GM21367 (cell line): ENCODE results near the gene KRT78.
"Not testable (repeated sequence)": the region's sequence is repeated elsewhere in the genome, so short reads cannot be mapped to it uniquely, and the experiment has no call there.

ENCODE experiments used
- ATAC-seq: cut with Tn5 transposase; IDR thresholded peaks from one replicate; pipeline ENCODE4 v1.9.1; 2021; ENCODE audit not compliant: unreplicated experiment

The KRT78 gene

DNA sequence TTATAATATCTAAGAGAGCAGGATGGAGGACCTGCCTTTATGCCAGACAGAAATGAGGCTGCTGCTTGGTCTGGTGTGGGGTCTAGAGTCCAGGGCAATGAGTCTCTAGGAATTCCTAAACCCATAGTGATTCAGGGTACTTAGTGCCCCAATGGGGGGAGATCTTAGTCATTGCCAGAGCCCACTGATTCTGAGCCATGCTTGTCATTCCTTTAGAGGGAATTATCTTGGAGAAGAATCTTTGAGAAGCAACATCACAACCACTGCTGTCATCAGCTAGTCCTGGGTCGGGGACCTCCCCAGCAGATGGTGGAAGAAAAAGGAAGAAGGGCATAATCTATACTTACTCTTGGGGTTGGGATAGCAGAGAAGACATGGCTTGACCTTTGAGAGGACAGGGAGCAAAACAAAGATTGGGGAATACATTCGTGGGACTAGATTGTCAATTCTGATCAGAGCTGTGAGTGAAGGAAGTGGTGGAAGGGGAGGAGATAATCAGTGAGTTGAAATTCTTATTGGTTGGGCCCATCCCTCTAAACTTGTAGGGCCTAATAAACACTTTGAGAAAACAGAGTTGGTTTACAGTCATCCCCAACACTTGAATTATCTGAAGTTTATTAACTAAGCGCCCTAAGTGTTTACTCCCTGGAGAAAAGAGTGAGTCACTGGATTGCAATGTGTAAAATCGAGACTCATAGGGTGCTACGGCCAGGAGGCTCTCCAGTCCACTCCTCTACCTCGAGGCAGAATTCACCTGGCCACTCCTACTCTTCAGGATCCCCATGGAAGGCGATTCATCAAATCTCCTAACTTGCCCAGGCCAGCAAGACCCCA, 49.9 kb downstream of the KRT78 start:
- no peak for ATAC-seq

DNA sequence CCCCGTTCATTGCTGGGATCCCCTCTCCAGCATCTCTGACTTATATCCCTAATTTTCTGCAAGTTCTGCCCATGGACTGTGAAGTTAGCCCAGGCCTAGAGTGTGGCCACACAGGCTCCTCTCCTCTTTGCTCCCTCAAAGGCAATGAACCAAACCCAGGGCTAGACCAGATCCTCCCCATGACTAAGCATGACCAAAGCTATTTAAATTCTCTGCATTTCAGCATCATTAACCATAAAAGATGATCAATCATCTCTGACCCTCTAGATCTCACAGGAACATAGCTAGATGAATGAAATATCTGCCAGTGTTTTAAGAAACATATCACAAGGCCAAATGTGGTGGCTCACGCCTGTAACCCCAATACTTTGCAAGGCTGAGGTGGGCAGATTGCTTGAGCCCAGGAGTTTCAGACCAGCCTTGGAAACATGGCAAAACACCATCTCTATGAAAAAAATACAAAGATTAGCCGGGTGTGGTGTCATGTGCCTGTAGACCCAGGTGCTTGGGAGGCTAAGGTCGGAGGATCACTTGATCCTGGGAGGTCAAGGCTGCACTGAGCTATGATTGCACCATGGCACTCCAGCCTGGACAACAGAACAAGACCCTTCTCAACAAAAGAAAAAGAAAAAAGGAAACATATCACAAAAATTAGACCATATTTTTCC, 50.7 kb downstream of the KRT78 start:
- no peak for ATAC-seq

DNA sequence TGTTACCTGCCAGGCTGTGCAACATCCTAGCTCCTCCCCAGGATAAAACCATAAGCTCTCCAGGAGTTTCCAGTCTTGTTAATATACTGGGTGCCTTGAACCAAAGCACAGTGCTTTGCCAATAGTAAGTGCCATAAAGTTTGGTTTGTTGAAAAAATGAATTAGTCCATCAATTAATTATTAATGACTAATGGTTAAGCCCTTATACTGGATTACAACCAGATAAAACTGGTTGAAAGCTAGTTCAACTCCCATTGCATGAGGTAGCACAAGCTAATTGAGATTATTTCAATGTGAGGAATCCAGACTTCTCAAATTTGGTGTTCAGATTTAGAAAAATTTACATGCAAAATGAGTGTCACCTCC, 51.3 kb downstream of the KRT78 start:
- no peak for ATAC-seq

DNA sequence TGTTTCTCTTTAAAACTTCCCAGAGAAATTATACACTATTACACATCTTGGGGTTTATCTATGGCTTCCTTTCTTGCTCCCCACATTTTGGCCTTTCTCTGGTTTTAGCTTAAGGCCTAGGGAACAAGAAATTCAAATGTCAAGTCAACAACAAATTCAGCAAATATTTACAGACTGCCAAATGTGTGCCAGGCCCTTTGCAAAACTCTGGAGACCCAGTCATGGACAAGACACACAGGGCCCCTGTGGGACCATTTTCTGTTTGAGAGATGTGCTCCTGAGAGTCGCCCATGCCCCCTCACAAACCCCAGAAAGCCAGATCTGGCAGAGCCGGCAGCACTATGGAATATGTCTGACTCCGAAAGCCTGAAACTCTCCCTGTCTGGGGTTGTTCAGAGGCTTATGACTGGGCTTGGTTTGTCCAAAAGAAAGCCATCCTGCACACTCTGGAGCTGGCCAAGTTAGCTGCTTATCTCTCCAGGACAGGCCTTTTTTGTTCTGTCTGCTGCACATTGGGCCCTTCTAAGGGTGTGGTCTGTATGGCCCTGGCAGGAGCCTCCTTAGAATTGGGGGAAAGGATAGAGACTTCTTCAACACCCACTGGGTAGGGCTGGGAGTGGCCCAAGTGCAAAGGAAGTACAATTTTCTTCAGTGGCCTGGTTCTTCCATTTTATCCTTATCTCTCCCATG, 51.8 kb downstream of the KRT78 start:
- ATAC-seq, result no peak

DNA sequence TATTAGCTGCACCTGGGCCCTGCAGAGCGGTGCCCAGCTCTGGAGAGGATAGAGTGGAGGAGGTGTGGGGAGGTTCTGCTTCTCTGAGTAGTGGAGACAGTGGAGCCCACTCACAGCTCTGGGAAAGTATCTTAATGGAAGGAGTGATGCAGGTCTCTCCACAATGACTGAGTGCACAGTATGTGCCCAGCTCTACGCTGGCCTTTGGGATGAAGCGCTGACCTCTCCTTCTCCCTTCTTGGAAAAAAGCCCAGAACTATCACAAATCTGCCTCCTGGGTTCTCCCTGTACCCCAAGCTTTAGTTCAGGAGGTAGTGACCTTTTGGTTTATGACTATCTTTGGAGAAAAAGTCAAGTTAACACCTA, 52.4 kb downstream of the KRT78 start:
- no peak for ATAC-seq

DNA sequence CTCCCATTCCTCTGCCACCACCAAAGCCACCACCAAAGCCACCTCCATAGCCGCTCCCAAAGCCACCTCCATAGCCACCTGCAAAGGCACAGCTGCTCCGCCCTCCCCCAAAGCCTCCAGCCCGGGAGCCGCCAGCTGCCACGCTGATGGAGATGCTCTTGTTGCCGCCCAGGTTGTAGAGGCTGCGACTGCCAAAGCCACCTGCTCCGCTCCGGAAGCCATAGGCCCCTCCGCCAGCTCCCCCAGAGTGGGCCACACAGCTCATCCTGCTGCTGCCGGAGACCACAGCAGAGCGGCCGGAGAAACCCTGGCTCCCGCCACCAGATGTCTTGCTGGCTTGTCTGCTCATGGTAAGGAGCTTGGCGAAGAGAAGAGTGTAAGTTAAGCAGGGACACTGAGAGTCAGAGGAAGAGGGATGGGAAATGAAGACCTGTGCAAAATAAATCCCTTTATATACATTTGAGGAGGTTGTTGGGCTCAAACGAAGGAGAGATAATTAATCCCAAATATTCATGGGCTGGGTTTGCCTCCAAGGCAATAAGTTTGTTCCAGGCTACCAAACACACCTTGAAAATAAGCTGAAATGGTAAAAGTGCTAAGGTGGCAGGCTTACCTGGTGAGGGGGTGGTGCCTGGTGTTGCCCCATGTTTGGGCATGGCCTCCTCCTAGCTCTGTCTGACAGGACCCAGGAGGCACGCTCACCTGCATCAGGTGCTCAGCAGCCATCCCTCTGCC, 52.9 kb downstream of the KRT78 start, which contains the start of gene KRT3:
Gene KRT3 (minus strand): TSS at position 424 of the 735 bp plus-strand sequence. CDS start 75 bp downstream, at position 349.
- ATAC-seq, result no peak

DNA sequence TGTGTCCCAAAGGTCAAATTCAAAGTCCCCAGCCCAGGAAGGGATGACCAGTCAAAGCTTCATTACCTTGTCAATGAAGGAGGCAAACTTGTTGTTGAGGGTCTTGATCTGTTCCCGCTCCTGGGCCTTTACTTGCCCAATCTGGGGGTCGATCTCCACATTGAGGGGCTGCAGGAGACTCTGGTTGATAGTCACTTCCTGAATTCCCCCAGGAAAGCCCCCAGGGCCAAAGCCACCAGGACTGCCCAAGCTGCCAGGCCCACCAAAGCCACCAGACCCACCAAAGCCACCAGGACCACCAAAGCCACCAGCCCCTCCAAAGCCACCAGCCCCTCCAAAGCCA, 53.5 kb downstream of the KRT78 start:
- not testable (repeated sequence) for ATAC-seq

DNA sequence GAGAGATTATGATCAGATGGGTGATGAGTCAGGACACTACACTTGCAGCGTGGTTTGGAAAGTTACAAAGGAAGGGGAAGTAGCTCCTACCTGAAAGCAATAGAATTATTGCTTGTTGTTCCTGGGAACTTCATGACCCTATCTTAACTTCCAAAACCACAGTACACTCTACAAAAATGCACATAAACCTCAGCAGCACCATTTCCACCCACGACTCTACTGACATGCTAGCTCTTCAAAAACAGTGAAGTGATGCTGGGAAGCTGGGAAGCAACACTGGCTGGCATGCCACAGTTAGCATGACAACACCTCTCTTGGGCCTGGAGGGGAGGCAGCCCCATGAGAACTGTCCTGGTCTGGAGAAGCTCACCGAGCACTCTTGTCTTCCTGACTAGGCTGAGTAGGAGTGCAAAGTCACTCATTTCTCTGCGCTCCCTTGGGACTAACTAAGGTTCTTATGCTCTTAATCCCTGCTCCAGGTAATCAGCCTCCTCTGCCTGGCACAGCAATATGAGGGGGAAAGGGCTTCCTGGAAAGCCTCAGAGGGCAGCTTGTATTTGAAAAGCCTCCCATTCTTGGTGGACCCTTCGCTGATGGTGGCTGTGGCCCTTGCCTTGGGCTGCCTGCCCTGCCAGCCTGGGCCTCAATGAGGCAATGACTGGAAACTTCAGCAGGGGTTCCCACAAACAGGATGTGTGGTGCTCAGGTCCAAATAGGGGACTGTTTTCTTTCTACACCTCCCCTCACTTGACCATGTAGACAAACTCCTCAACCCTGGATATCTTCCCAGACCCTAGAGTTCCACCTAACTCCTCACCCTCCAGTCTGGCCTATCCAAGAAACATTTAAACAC, 54.1 kb downstream of the KRT78 start:
- ATAC-seq, result no peak

DNA sequence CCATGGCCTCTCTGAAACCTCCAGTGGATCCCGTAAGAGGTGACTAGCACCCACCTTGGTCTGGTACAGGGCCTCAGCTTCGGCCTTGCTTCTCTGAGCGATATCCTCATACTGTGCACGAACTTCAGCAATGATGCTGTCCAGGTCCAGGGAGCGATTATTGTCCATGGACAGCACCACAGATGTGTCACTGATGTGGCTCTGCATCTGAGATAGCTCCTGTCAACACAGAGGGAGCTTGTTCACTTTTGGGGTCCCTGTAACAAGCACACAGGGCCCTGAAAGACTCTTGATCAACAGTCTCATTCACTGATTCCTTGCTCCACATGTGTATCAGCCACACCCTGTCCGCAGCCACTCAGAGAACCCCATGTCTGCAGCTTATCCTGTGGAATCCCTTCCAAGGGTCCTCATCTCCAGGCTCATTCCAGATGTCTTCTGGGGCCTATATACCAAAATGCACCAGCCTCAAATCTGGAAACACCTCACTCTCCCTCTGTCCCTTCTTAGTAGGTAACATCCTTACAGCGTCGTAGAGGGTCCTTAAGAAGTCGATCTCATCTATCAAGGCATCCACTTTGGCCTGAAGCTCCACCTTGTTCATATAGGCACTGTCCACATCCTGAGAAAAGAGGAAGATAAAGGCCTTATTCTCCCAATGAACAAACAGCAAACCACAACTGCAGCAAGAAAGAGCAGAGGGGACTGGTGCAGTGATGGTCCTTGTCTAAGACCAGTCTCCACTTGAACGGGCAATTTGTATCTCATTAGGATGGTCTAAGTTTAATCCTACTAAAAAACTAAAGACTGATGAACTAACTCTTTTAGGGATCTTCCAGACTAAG, 56.4 kb downstream of the KRT78 start:
- no peak for ATAC-seq

DNA sequence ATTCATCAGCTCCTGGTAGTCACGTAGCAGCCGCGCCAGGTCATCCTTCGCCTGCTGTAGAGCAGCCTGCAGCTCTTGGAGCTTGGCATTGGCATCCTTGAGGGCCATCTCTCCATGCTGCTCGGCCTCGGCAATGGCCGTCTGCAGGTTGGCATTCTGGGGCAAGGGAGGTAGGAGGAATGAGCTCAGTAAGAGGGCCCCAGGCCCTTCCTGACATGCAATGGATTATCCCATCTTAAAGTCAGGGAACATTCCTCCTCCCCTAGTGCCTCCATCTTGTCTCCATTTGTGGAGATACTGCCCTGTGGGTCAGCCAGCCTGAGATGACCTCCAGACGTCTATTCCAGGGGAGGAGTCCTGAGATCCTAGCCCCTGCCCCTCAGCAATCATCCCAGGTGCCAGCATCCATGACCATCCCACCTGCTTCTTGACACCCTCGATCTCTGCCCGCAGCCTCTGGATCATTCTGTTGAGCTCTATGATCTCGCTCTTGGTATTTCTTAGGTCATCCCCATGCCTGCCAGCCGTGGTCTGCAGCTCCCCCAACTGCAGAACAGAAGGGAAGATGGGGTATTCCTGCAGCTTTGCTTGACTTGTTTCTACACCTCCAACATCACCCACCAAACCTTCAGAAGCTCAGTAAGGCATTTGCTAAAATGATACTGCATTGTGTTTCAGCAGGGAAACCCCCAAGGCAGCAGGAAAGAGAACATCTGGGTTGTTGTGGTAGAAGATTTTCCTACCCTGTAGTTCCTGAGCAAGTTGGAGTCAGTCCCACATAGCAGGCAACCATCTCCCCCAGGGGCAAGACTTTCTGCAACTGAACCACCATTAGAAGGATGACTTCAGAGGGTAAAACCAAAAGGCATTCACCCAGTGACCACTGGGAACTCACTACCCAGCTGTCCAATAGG, 57.3 kb downstream of the KRT78 start:
- ATAC-seq, result no peak

DNA sequence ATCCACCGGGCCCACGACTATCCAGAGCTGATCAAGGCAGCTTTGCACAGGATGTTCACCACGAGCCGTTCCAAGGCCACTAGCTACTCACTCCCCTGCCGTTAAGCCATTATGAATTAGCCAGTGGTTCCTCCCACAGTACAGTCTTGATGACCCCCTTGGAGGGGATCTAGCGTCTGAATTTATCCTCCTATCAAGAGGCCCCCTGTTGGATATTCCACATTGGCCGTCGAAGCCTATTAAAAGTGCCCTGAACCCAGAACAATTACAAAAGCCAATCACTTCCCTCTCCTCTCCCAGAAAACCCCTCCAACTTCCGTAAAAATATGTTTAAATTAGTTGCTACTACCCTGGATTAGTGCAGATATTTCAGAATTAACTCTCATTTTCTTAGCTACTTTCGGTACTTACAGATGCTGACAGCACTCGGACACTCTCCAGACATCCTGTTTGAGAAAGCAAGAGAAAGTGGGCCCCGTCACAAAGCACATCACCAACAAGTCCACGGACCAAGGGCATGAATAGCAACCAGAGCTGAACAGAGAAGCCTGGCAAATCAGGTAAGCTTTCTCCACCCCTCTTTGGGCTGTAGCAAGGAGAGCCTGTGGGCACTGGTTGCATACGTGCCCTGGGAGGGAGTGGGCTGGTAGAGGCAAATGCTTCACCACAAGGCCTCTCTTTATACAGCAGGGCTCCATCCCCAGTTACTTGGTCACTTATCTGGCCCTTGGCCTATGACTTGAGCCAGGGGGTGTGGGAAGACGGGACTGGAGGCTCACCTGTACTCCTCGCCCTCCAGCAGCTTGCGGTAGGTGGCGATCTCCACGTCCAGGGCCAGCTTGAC, 58.1 kb downstream of the KRT78 start:
- no peak for ATAC-seq

DNA sequence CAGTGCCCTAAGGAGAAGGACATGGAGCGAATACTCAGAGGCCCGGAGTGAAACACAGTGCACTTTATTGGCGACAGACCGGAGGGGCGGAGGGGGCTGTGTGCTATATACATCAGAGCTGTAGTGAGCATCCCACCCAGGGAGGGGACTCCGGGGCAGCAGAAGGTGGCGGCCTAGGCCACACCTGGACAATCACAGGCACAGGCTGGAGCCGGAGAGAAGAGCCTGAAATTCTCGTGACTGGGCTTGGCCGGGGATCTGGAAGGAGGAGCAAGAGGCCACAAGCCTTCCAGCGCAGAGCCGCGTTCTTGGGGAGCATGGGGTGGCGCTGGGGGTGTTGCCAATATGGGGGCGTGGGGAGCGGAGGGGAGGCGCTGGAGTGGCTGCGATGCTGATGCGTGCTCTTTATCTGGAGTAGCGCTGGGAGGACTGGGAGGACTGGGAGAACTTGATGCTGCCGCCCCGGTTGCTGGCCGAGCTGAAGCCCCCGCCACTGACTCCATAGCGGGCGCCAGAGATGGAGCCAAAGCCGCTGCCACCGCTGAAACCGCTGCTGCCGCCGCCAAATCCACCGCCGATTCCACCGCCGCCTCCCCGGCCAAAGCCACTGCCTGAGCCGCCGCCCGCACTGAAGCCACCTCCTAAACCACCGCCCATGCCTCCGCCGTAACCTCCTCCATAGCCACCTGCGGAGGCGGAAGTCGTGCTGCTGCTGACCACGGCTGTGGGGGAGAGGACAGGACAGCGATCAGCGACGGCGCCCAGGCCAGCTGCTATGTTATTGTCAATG, 59.0 kb downstream of the KRT78 start:
- ATAC-seq, result no peak

DNA sequence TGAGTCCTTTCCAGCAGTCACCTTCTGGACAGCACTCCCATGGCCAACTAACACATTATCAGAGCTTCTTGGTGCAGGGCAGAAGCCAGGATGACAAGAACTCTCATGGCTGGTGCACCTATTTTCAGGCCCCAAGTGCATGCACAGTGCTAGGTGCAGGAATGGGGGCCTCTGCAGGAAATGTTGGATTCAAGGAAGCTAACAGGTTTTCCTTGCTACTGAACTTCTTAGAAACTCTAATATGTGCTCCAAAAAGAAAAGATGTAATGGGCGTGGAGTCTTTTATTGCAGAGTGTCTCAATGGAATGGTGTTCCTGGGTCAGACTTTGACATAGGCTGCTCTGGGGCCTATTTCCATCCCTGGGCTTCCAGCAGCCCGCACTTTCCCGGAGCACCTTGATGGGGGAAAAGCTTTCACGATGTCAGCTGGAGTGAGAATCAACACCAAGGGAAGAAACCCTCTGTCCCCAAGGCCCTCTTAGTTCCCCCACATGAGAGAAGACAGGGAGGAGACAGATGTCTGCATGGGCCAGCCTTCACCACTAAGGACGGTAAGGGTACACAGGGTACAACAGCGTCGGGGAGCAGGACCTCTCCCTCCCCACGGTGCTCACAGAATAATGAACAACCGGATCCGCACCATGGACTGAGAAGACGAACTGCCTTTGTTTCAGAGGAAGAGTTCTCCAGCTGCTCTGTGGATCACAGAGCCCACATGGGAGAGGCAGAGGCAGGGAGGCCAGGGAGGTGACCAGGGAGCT, 59.7 kb downstream of the KRT78 start:
- ATAC-seq, result no peak

DNA sequence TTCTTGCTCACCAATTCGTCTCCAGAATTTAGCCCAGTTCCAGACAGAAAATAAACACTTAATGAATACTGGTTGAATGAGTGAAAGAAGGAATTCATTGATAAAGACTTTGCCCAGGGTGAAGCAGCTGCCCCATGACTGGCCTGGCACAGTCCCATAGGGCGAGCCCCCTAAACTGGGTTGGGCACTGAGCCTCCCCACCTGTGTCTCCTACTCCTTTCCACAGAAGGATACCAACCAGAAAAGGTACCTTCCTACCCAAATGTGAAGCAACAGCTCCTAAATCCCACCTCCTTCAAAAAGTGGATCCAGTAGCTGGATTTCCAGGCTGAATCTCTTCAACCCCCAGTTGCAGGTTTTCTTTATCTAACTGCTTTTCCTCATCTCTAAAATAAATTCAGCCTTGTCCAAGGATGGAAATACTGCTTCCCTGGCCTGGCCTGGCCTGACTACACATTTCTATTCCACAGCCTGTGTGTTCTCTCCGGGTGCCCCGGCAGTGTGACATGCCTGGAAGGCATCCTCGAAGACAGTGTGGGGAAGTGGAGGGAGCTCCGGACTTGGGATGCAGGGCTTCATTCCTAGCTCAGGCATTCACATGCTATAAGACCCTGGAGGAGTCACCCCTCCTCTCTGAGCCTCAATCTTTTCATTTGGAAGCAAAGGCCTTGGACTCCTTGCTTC, 60.5 kb downstream of the KRT78 start:
- no peak for ATAC-seq
